K562 (cell line): ENCODE results near the gene ROBO1. TPM values are rescaled to one million over a fixed set of nuclear protein-coding genes. Genes with fewer than 3 reads are reported as not detected.

Experiments
- ATAC-seq: fragments of 200-7000 bp; cut with Tn5 transposase; 3 replicates; pipeline ENCODE4 v1.9.1; 2020; ENCODE audit warnings: moderate library complexity
- BruUV-seq: library from RNA; stranded (reverse); fragments of 400-500 nt; replicated peaks from 2 replicates; lab custom pipeline; 2021; lab: Mats Ljungman, UMichigan
- CTCF ChIA-PET: fragments of 300-600 bp; formaldehyde crosslinking; extraction: SDS; loops from one replicate; lab custom pipeline; 2021; ENCODE audit warnings: low intra/inter-chr PET ratio; lab: Yijun Ruan, JAX
- POLR2A ChIA-PET: fragments of 300-600, 350-650 bp; sonication (Branson Sonifier 250); formaldehyde crosslinking; extraction: SDS; loops from one replicate; lab custom pipeline; 2021; ENCODE audit warnings: antibody characterized with exemption, inconsistent platforms; lab: Yijun Ruan, JAX
- DNase-seq, 4 experiments: peaks; one replicate each; pipeline versions ENCODE4 v3.0.0 to v3.0.0-alpha.2; 2011 to 2018; ENCODE audit warnings: low spot score in 3 of 4, mixed read lengths in 3 of 4; ENCODE audit errors: extremely low read depth in 1 of 4
- FAIRE-seq: peaks from 2 replicates; lab custom pipeline; 2011; peaks lifted over from hg19 to GRCh38; lab: Jason Lieb, UNC
- H2AFZ ChIP-seq: 2 replicates; pipeline ENCODE4 v1.6.0; 2011; ENCODE audit warnings: low read depth, low read length, control low read depth, inconsistent platforms
- H3K27ac ChIP-seq: fragments of 200-600 bp; 3 replicates; pipeline ENCODE4 v1.8.0; 2011; ENCODE audit warnings: low read depth, mild to moderate bottlenecking, control low read depth, inconsistent platforms, low read length, moderate library complexity, mixed read lengths; ENCODE audit errors: extremely low read depth
- H3K27me3 ChIP-seq, 2 experiments: fragments of 300-600 bp in 1 of 2; 2 replicates in 1 of 2; 3 replicates in 1 of 2; pipeline versions ENCODE4 v1.6.0 to v1.8.0; 2011; ENCODE audit warnings: inconsistent platforms in 2 of 2, low read length in 2 of 2, mild to moderate bottlenecking in 1 of 2, mixed read lengths in 1 of 2, moderate library complexity in 1 of 2; ENCODE audit not compliant: control insufficient read depth in 2 of 2, insufficient read depth in 2 of 2
- H3K36me3 ChIP-seq: fragments of 300-600 bp; 3 replicates; pipeline ENCODE4 v1.8.0; 2011; ENCODE audit warnings: mild to moderate bottlenecking, low read length, inconsistent platforms; ENCODE audit not compliant: control insufficient read depth, insufficient read depth
- H3K4me1 ChIP-seq, 2 experiments: fragments of 200-600 bp in 1 of 2; replicated peaks in 1 of 2; 2 replicates in 1 of 2; 3 replicates in 1 of 2; pipeline versions ENCODE4 v1.5.1 to v1.8.0; 2011; ENCODE audit warnings: inconsistent platforms in 2 of 2, low read length in 2 of 2, mild to moderate bottlenecking in 1 of 2, mixed read lengths in 1 of 2, moderate library complexity in 1 of 2; ENCODE audit not compliant: control insufficient read depth in 2 of 2, insufficient read depth in 2 of 2
- H3K4me2 ChIP-seq: 2 replicates; pipeline ENCODE4 v1.6.1; 2011; ENCODE audit warnings: low read length, control low read depth, inconsistent platforms, mixed read lengths; ENCODE audit not compliant: insufficient read depth
- H3K4me3 ChIP-seq: fragments of 200-600 bp; sonication (generic), shearing (Covaris generic); 2 replicates; pipeline ENCODE4 v1.5.1; 2016; ENCODE audit warnings: control low read depth, inconsistent platforms
- H3K79me2 ChIP-seq: fragments of 200-600 bp; 3 replicates; pipeline ENCODE4 v1.8.0; 2011; ENCODE audit warnings: low read length, inconsistent platforms; ENCODE audit not compliant: control insufficient read depth, insufficient read depth
- H3K9ac ChIP-seq, 2 experiments: 2 replicates each; pipeline versions ENCODE4 v1.6.0 to v1.6.1; 2011; ENCODE audit warnings: low read depth in 2 of 2, low read length in 2 of 2, control low read depth in 1 of 2, inconsistent platforms in 1 of 2, mild to moderate bottlenecking in 1 of 2, mixed read lengths in 1 of 2; ENCODE audit not compliant: insufficient read depth in 1 of 2
- H3K9me1 ChIP-seq: one replicate; pipeline ENCODE4 v1.6.0; 2011; ENCODE audit warnings: inconsistent platforms, mild to moderate bottlenecking, low read length, moderate library complexity; ENCODE audit not compliant: control insufficient read depth, insufficient read depth
- H3K9me3 ChIP-seq: replicated peaks from 2 replicates; pipeline ENCODE4 v1.5.1; 2011; ENCODE audit warnings: low read depth, low read length, inconsistent platforms; ENCODE audit not compliant: control insufficient read depth, insufficient read depth
- H4K20me1 ChIP-seq: replicated peaks from 2 replicates; pipeline ENCODE4 v1.6.1; 2011; ENCODE audit warnings: low read length, inconsistent platforms, mixed read lengths; ENCODE audit not compliant: control insufficient read depth, insufficient read depth
- CEBPG ChIP-seq, 3 experiments: fragments of 200-800 bp in 1 of 3; sonication (Bioruptor generic) in 1 of 3; sonication (generic) in 1 of 3; formaldehyde crosslinking in 1 of 3; IDR thresholded peaks in 2 of 3; conservative IDR thresholded peaks in 1 of 3; 2 replicates each; pipeline versions ENCODE4 v1.6.1 to v1.8.0; 2016 to 2022; ENCODE audit warnings: missing compliant biosample characterization in 2 of 3, missing genetic modification characterization in 2 of 3, mild to moderate bottlenecking in 1 of 3, missing genetic modification reagents in 1 of 3
- CREBBP ChIP-seq: IDR thresholded peaks from one replicate; pipeline ENCODE4 v1.6.1; 2012; ENCODE audit warnings: low read depth, mild to moderate bottlenecking, control low read depth, inconsistent platforms, low read length
- GABPA ChIP-seq: fragments of 200-800 bp; sonication (Bioruptor generic); conservative IDR thresholded peaks from 2 replicates; pipeline ENCODE4 v1.6.1; 2016; ENCODE audit warnings: low read depth, missing genetic modification characterization, missing compliant biosample characterization
- HDAC2 ChIP-seq: fragments of 450-650 bp; IDR thresholded peaks from 2 replicates; pipeline ENCODE4 v1.6.1; 2016; ENCODE audit warnings: mild to moderate bottlenecking
- HNRNPH1 ChIP-seq: fragments of 200-400 bp; formaldehyde crosslinking; optimal IDR thresholded peaks from 2 replicates; pipeline ENCODE3; 2017; ENCODE audit warnings: low read depth, mild to moderate bottlenecking, low read length, moderate library complexity
- MCM2 ChIP-seq: fragments of 450-650 bp; IDR thresholded peaks from 2 replicates; pipeline ENCODE4 v1.6.1; 2017; ENCODE audit warnings: low read depth, mild to moderate bottlenecking
- MTA1 ChIP-seq: fragments of 450-650 bp; IDR thresholded peaks from 2 replicates; pipeline ENCODE4 v1.6.1; 2017; ENCODE audit warnings: borderline replicate concordance
- NBN ChIP-seq: fragments of 450-650 bp; IDR thresholded peaks from 2 replicates; pipeline ENCODE4 v1.6.1; 2016; ENCODE audit warnings: low read depth, mild to moderate bottlenecking
- NFE2L1 ChIP-seq: fragments of 450-650 bp; IDR thresholded peaks from 2 replicates; pipeline ENCODE4 v1.6.1; 2016; ENCODE audit warnings: missing genetic modification characterization, low read depth, mild to moderate bottlenecking, missing compliant biosample characterization, moderate library complexity, borderline replicate concordance
- PKNOX1 ChIP-seq: fragments of 450-650 bp; IDR thresholded peaks from 2 replicates; pipeline ENCODE4 v1.6.1; 2016
- POLR2AphosphoS2 ChIP-seq: IDR thresholded peaks from 2 replicates; pipeline ENCODE4 v1.6.1; 2012; ENCODE audit warnings: low read length, improper control_type of control experiment
- SMAD2 ChIP-seq: fragments of 150-350 bp; IDR thresholded peaks from 2 replicates; pipeline ENCODE4 v1.6.1; 2014; ENCODE audit warnings: low read depth, mild to moderate bottlenecking, low read length
- SRSF7 ChIP-seq: fragments of 200-400 bp; formaldehyde crosslinking; optimal IDR thresholded peaks from 2 replicates; pipeline ENCODE3; 2017; ENCODE audit warnings: mild to moderate bottlenecking, low read depth, low read length
- ZFP1 ChIP-seq: fragments of 450-650 bp; formaldehyde crosslinking; IDR thresholded peaks from 2 replicates; pipeline ENCODE4 v1.4.0; 2020; ENCODE audit warnings: mild to moderate bottlenecking, mixed read lengths
- ZFX ChIP-seq: sonication (generic); formaldehyde crosslinking; IDR thresholded peaks from 2 replicates; pipeline ENCODE4 v1.8.0; 2022; ENCODE audit warnings: mild to moderate bottlenecking, missing genetic modification reagents, moderate library complexity
- ZNF23 ChIP-seq: fragments of 250-450 bp; sonication (Bioruptor Pico); IDR thresholded peaks from 2 replicates; pipeline ENCODE4 v1.4.0; 2020; ENCODE audit warnings: mild to moderate bottlenecking
- ZNF324 ChIP-seq: fragments of 250-450 bp; sonication (Bioruptor Pico); IDR thresholded peaks from 2 replicates; pipeline ENCODE4 v1.4.0; 2020; ENCODE audit warnings: mild to moderate bottlenecking
- ZNF347 ChIP-seq: fragments of 450-650 bp; formaldehyde crosslinking; IDR thresholded peaks from 2 replicates; pipeline ENCODE4 v1.4.0; 2020; ENCODE audit warnings: low read depth, mild to moderate bottlenecking, moderate library complexity
- WGBS: fragments of 100-300 bp; shearing (Covaris generic); methylation state at CpG from one replicate; pipeline ENCODE4 v1.1.6; 2016; ENCODE audit warnings: low coverage, mixed read lengths; ENCODE audit not compliant: insufficient coverage; ENCODE audit errors: missing lambda C conversion rate; 5-methylcytosine and 5-hydroxymethylcytosine counted together
- in situ Hi-C: fragments of 300-500 bp; cut with MboI; formaldehyde crosslinking; loops from 4 replicates; pipeline ENCODE4 v1.15.0; 2018; ENCODE audit warnings: inconsistent platforms, mixed read lengths
- intact Hi-C: fragments of 100-400 bp; cut with micrococcal nuclease; formaldehyde crosslinking; loops from 2 replicates; pipeline ENCODE4 v1.14.2; 2022
- polyA plus RNA-seq, 8 experiments: library from polyadenylated mRNA; depleted of rRNA in 4 of 8; stranded (reverse) in 5 of 8; unstranded in 3 of 8; fragments of >200 nt; fragmentation: Nextera tagmentation in 2 of 8; fragmentation: Illumina TruSeq in 1 of 8; extraction: Ambion mirVana in 2 of 8; extraction: Trizol in 1 of 8; gene quantifications; 2 replicates each; pipeline versions ENCODE4 v1.2.1 to v1.2.3, GENCODE V29; 2011 to 2014; ENCODE audit warnings: inconsistent platforms in 1 of 8, missing spikeins in 1 of 8
- total RNA-seq, 7 experiments: library from RNA; depleted of rRNA in 6 of 7; stranded (reverse); fragments of >200 nt in 6 of 7; fragmentation: Illumina TruSeq in 2 of 7; extraction: Trizol in 2 of 7; gene quantifications; 2 replicates each; pipeline versions ENCODE4 v1.2.1 to v1.2.3, GENCODE V29; 2011 to 2021; ENCODE audit warnings: low replicate concordance in 1 of 7
- TF ChIP-seq, protein P1 (sequence below): fragments of 450-650 bp; formaldehyde crosslinking; IDR thresholded peaks from 2 replicates; pipeline ENCODE4 v1.4.0; 2020; ENCODE audit warnings: mild to moderate bottlenecking

ROBO1 gene
- total and polyA plus RNA-seq, 9 of the 15 experiments (the other 6 are each of a cell fraction or from before 2014, with no cell fraction given): 0.01 to 0.53 (median 0.17) TPM; not detected in 5

DNA sequence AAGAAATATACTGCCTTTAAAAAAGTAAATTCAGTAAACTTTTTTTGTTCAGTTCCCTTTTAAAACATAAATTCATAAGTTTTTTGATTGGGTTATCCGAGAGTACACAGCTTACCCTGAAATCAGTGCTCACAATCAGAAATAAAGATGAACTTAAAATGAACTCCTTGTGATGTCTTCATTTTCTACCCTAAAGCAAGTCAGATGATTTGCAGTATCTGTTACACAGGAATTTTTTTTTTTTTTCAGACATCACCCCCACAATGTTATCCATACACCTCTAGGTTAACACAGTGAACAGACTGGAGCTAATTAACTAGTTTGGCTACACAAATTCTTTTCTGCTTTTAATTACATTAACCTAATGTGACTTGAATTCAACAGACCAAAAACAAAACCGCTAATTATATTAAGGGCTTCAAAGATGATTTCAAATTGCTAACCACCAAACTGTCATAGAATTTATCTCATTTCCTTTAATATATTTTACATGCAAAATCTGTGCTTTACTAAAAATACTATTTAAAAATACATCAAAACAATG is 1042.0 kb downstream of the ROBO1 start:
- Histone ChIP-seq H3K27ac (no peak overlapping the region), H3K9me1 (no peaks in the 10 kb centered on the region), H3K9ac (no peak overlapping the region), H3K36me3 (no peaks in the 10 kb centered on the region), H3K27me3 (no peaks in the 10 kb centered on the region), H3K4me2 (no peak overlapping the region), H3K4me3 (no peak overlapping the region), H3K9me3 (no peaks in the 10 kb centered on the region), H4K20me1 (no peaks in the 10 kb centered on the region), H3K79me2 (no peaks in the 10 kb centered on the region), H2AFZ (no peak overlapping the region), H3K4me1 (no peaks in the 10 kb centered on the region)
- intact Hi-C loops (no loop called here), in situ Hi-C loops (no loop called here)
- POLR2A ChIA-PET: interaction anchor here (0.7 kb wide), 1 partner anchor 1414 kb away, joined by 3 read pairs; no protein-coding TSS in a partner anchor
- BruUV-seq: no TSS peak
- WGBS: 0% methylated on average over 2 of the region's 2 CpGs
- TF ChIP-seq MCM2 (no peak), ZNF347 (CRISPR knock-in tag) (no peak), ZNF324 (CRISPR knock-in tag) (no peak), GABPA (tag) (no peak), ZFX (CRISPR knock-in tag) (no peak), HNRNPH1 (no peak), NBN (no peak), ZFP1 (CRISPR knock-in tag) (no peak), MTA1 (no peak), CREBBP (no peak), NFE2L1 (tag) (no peak), SMAD2 (no peak), POLR2AphosphoS2 (no peak), CEBPG (CRISPR knock-in tag; IDR thresholded peaks at IDR 0.05) (no peak), CEBPG (tag; conservative IDR thresholded peaks at IDR 0.05 in 1 of 2, IDR thresholded peaks at IDR 0.05 in 1 of 2) (no peak), PKNOX1 (no peak), ZNF23 (no peak), SRSF7 (no peak), HDAC2 (no peak)
- TF ChIP-seq, protein P1, sequence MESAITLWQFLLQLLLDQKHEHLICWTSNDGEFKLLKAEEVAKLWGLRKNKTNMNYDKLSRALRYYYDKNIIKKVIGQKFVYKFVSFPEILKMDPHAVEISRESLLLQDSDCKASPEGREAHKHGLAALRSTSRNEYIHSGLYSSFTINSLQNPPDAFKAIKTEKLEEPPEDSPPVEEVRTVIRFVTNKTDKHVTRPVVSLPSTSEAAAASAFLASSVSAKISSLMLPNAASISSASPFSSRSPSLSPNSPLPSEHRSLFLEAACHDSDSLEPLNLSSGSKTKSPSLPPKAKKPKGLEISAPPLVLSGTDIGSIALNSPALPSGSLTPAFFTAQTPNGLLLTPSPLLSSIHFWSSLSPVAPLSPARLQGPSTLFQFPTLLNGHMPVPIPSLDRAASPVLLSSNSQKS (CRISPR knock-in tag): no peak
- CTCF ChIA-PET: no interaction called here
- no peak for ATAC-seq
- FAIRE-seq: no peak
- DNase-seq: no peak
